HG03135 (cell line): ENCODE data around the gene MYO15B.
A peak's percentile ranks its signal among the peaks of the same experiment; 100 is the strongest.
"Not testable (repeated sequence)": the region's sequence is repeated elsewhere in the genome, so short reads cannot be mapped to it uniquely, and the experiment has no call there.

ENCODE experiments used
- ATAC-seq: cut with Tn5 transposase; IDR thresholded peaks from one replicate; pipeline ENCODE4 v1.9.1; 2021; ENCODE audit warnings: mild to moderate bottlenecking, moderate library complexity; ENCODE audit not compliant: unreplicated experiment

The MYO15B gene

GRCh38 chr17:75575197-75575596, 12.4 kb upstream of the MYO15B start:
- ATAC-seq, result no peak

- ATAC-seq, result no peak
Observed at GRCh38 chr17:75575728-75576127, 11.9 kb upstream of the MYO15B start.

GRCh38 chr17:75576661-75577060, 10.9 kb upstream of the MYO15B start:
- no peak for ATAC-seq

- not testable (repeated sequence) for ATAC-seq
Observed at GRCh38 chr17:75581121-75581725, 6.4 kb upstream of the MYO15B start.

- not testable (repeated sequence) for ATAC-seq
Observed at GRCh38 chr17:75583197-75583596, 4.4 kb upstream of the MYO15B start.

- ATAC-seq, result no peak
Observed at GRCh38 chr17:75584849-75585175, 2.8 kb upstream of the MYO15B start.

GRCh38 chr17:75588596-75589011, 1.0 kb downstream of the MYO15B start:
- ATAC-seq, result no peak

GRCh38 chr17:75589012-75589918, 1.7 kb downstream of the MYO15B start:
- ATAC-seq, result peak; percentile 73

GRCh38 chr17:75589919-75590303, 2.3 kb downstream of the MYO15B start:
- no peak for ATAC-seq

- no peak for ATAC-seq
Observed at GRCh38 chr17:75590314-75590761, 2.7 kb downstream of the MYO15B start.

- ATAC-seq, result no peak
Observed at GRCh38 chr17:75590849-75591721, 3.5 kb downstream of the MYO15B start.

- no peak for ATAC-seq
Observed at GRCh38 chr17:75591722-75592302, 4.2 kb downstream of the MYO15B start.

- ATAC-seq, result no peak
Observed at GRCh38 chr17:75592348-75593020, 4.9 kb downstream of the MYO15B start.

- ATAC-seq, result not testable (repeated sequence)
Observed at GRCh38 chr17:75593430-75593829, 5.8 kb downstream of the MYO15B start.

- no peak for ATAC-seq
Observed at GRCh38 chr17:75594499-75595283, 7.1 kb downstream of the MYO15B start.

GRCh38 chr17:75595284-75595919, 7.8 kb downstream of the MYO15B start:
- no peak for ATAC-seq

GRCh38 chr17:75595920-75596313, 8.3 kb downstream of the MYO15B start:
- ATAC-seq, result no peak

GRCh38 chr17:75596320-75597087, 8.9 kb downstream of the MYO15B start:
- no peak for ATAC-seq
